NCI-H345 (cell line): ENCODE data around the gene ADD2.
A peak's percentile ranks its signal among the peaks of the same experiment; 100 is the strongest.
"Not testable (repeated sequence)": the region's sequence is repeated elsewhere in the genome, so short reads cannot be mapped to it uniquely, and the experiment has no call there.

ENCODE experiments used
- DNase-seq: peaks from one replicate; lab custom pipeline; 2025; lab: John Stamatoyannopoulos, UW

ADD2 gene

GRCh38 chr2:70633508-70633907, 134.5 kb downstream of the ADD2 start:
- no peak for DNase-seq

GRCh38 chr2:70632966-70633365, 135.0 kb downstream of the ADD2 start:
- no peak for DNase-seq

GRCh38 chr2:70632388-70632787, 135.6 kb downstream of the ADD2 start:
- no peak for DNase-seq

GRCh38 chr2:70630761-70631160, 137.2 kb downstream of the ADD2 start:
- no peak for DNase-seq

GRCh38 chr2:70627211-70627898, 140.6 kb downstream of the ADD2 start:
- DNase-seq: peak; percentile 53

GRCh38 chr2:70626254-70626990, 141.6 kb downstream of the ADD2 start:
- no peak for DNase-seq

GRCh38 chr2:70621536-70621935, 146.5 kb downstream of the ADD2 start:
- DNase-seq: not testable (repeated sequence)

GRCh38 chr2:70620020-70620419, 148.0 kb downstream of the ADD2 start:
- no peak for DNase-seq

GRCh38 chr2:70619167-70619566, 148.8 kb downstream of the ADD2 start:
- DNase-seq: no peak

GRCh38 chr2:70616168-70616694, 151.8 kb downstream of the ADD2 start:
- peak; percentile 53 for DNase-seq

- DNase-seq: no peak
These were observed 152.8 kb downstream of the ADD2 start for GRCh38 chr2:70615222-70615621.

GRCh38 chr2:70613521-70613920, 154.5 kb downstream of the ADD2 start:
- DNase-seq: no peak

- DNase-seq: no peak
These were observed 155.4 kb downstream of the ADD2 start for GRCh38 chr2:70612574-70612973.

- DNase-seq: no peak
These were observed 159.6 kb downstream of the ADD2 start for GRCh38 chr2:70608373-70608772.

- no peak for DNase-seq
These were observed 160.9 kb downstream of the ADD2 start for GRCh38 chr2:70607121-70607561.
